SK-N-SH (cell line): ENCODE data around the gene ANK3. TPM values are rescaled to one million over a fixed set of nuclear protein-coding genes. Genes with fewer than 3 reads are reported as not detected.

Experiments used
- CTCF ChIA-PET: fragments of 300-600, 350-600 bp; formaldehyde crosslinking; extraction: SDS; loops from one replicate; lab custom pipeline; 2021; lab: Yijun Ruan, JAX
- POLR2A ChIA-PET: fragments of 350-600 bp; sonication (Branson Sonifier 250); formaldehyde crosslinking; extraction: SDS; loops from one replicate; lab custom pipeline; 2020; ENCODE audit warnings: antibody characterized with exemption, inconsistent platforms; lab: Yijun Ruan, JAX
- DNase-seq: peaks from one replicate; pipeline ENCODE4 v3.0.0; 2012
- H2AFZ ChIP-seq: fragments of 200-600 bp; sonication (generic); 2 replicates; pipeline ENCODE4 v1.8.1; 2016; ENCODE audit warnings: antibody characterized with exemption, mild to moderate bottlenecking, low read depth
- H3F3A ChIP-seq: fragments of 200-600 bp; sonication (generic); replicated peaks from 2 replicates; pipeline ENCODE3; 2016; ENCODE audit warnings: antibody characterized with exemption, mild to moderate bottlenecking; ENCODE audit not compliant: insufficient read depth
- H3K27ac ChIP-seq, 2 experiments: fragments of 200-500 bp in 1 of 2; fragments of 200-600 bp in 1 of 2; sonication (Bioruptor generic) in 1 of 2; sonication (generic), shearing (Covaris generic) in 1 of 2; 2 replicates each; pipeline versions ENCODE4 v1.5.1 to v1.6.1; 2014 to 2016; ENCODE audit warnings: low read depth in 2 of 2, inconsistent platforms in 1 of 2, low read length in 1 of 2, mild to moderate bottlenecking in 1 of 2, mixed read lengths in 1 of 2
- H3K27me3 ChIP-seq: fragments of 200-600 bp; sonication (generic), shearing (Covaris generic); 2 replicates; pipeline ENCODE4 v1.6.1; 2016; ENCODE audit warnings: mixed run types; ENCODE audit not compliant: insufficient read depth
- H3K36me3 ChIP-seq, 2 experiments: fragments of 200-500 bp in 1 of 2; fragments of 200-600 bp in 1 of 2; sonication (Bioruptor generic) in 1 of 2; sonication (generic) in 1 of 2; replicated peaks in 1 of 2; 2 replicates each; pipeline versions ENCODE3 to v1.5.1; 2014 to 2016; ENCODE audit warnings: low read length in 1 of 2, mild to moderate bottlenecking in 1 of 2; ENCODE audit not compliant: insufficient read depth in 2 of 2, control insufficient read depth in 1 of 2
- H3K4me1 ChIP-seq, 2 experiments: fragments of 200-500 bp in 1 of 2; fragments of 200-600 bp in 1 of 2; sonication (Bioruptor generic) in 1 of 2; sonication (generic), shearing (Covaris generic) in 1 of 2; 2 replicates each; pipeline versions ENCODE4 v1.5.1 to v1.6.1; 2014 to 2016; ENCODE audit warnings: low read depth in 1 of 2, low read length in 1 of 2, mixed run types in 1 of 2; ENCODE audit not compliant: insufficient read depth in 2 of 2, control insufficient read depth in 1 of 2
- H3K4me2 ChIP-seq: fragments of 200-600 bp; sonication (generic), shearing (Covaris generic); 2 replicates; pipeline ENCODE4 v1.6.1; 2017; ENCODE audit warnings: mixed run types
- H3K4me3 ChIP-seq, 2 experiments: fragments of 200-500 bp in 1 of 2; fragments of 200-600 bp in 1 of 2; sonication (Bioruptor generic) in 1 of 2; sonication (generic), shearing (Covaris generic) in 1 of 2; 2 replicates each; pipeline versions ENCODE4 v1.5.1 to v1.8.1; 2014 to 2016; ENCODE audit warnings: low read depth in 2 of 2, inconsistent platforms in 1 of 2, low read length in 1 of 2, mild to moderate bottlenecking in 1 of 2, mixed read lengths in 1 of 2, moderate library complexity in 1 of 2
- H3K79me2 ChIP-seq: fragments of 200-600 bp; sonication (generic); 2 replicates; pipeline ENCODE4 v1.8.1; 2017; ENCODE audit warnings: mild to moderate bottlenecking; ENCODE audit not compliant: insufficient read depth
- H3K9ac ChIP-seq: fragments of 200-600 bp; sonication (generic); 2 replicates; pipeline ENCODE4 v1.6.1; 2017; ENCODE audit warnings: mixed run types
- H3K9me2 ChIP-seq: fragments of 200-600 bp; sonication (generic); 2 replicates; pipeline ENCODE4 v1.6.1; 2017; ENCODE audit warnings: mixed run types
- H3K9me3 ChIP-seq: fragments of 200-600 bp; sonication (generic); 2 replicates; pipeline ENCODE4 v1.6.1; 2017; ENCODE audit warnings: mixed run types, mild to moderate bottlenecking, moderate library complexity
- H4K20me1 ChIP-seq: fragments of 200-600 bp; sonication (generic); 2 replicates; pipeline ENCODE4 v1.6.1; 2017; ENCODE audit warnings: mild to moderate bottlenecking, mixed run types; ENCODE audit not compliant: insufficient read depth
- EZH2phosphoT487 ChIP-seq: fragments of 200-600 bp; sonication (generic); IDR thresholded peaks from 2 replicates; pipeline ENCODE4 v1.6.1; 2017; ENCODE audit warnings: low read depth, mixed run types, mild to moderate bottlenecking, antibody characterized with exemption, moderate library complexity, borderline replicate concordance
- FOSL2 ChIP-seq: IDR thresholded peaks from 2 replicates; pipeline ENCODE4 v1.4.0; 2012; ENCODE audit warnings: low read depth, mild to moderate bottlenecking, moderate library complexity, borderline replicate concordance
- FOXJ3 ChIP-seq: sonication (generic); formaldehyde crosslinking; IDR thresholded peaks from 2 replicates; pipeline ENCODE4 v1.5.1; 2020; ENCODE audit warnings: mild to moderate bottlenecking, missing genetic modification reagents
- FOXM1 ChIP-seq: IDR thresholded peaks from 2 replicates; pipeline ENCODE4 v1.4.0; 2012; ENCODE audit warnings: low read depth, mild to moderate bottlenecking
- MXI1 ChIP-seq: IDR thresholded peaks from 2 replicates; pipeline ENCODE4 v1.6.1; 2012; ENCODE audit warnings: mild to moderate bottlenecking, low read depth, low read length, improper control_type of control experiment
- NFIC ChIP-seq: IDR thresholded peaks from 2 replicates; pipeline ENCODE4 v1.4.0; 2012; ENCODE audit warnings: borderline replicate concordance
- RAD21 ChIP-seq: IDR thresholded peaks from 2 replicates; pipeline ENCODE4 v1.6.1; 2012; ENCODE audit warnings: mild to moderate bottlenecking, low read length
- RCOR1 ChIP-seq: fragments of 150-350 bp; IDR thresholded peaks from 2 replicates; pipeline ENCODE4 v1.6.1; 2017; ENCODE audit warnings: antibody characterized with exemption, low read length
- REST ChIP-seq: IDR thresholded peaks from 2 replicates; pipeline ENCODE4 v1.6.1; 2012; ENCODE audit warnings: mild to moderate bottlenecking, low read depth, low read length, moderate library complexity
- RFX5 ChIP-seq: IDR thresholded peaks from 2 replicates; pipeline ENCODE4 v1.6.1; 2012; ENCODE audit warnings: mild to moderate bottlenecking, improper control_type of control experiment, low read length
- SMC3 ChIP-seq: IDR thresholded peaks from 2 replicates; pipeline ENCODE4 v1.6.1; 2012; ENCODE audit warnings: low read depth, low read length, improper control_type of control experiment
- USF2 ChIP-seq: fragments of 150-350 bp; IDR thresholded peaks from 2 replicates; pipeline ENCODE4 v1.6.1; 2017; ENCODE audit warnings: antibody characterized with exemption, low read length, low read depth, borderline replicate concordance
- ZBTB33 ChIP-seq: IDR thresholded peaks from 2 replicates; pipeline ENCODE4 v1.4.0; 2012; ENCODE audit warnings: low read depth, borderline replicate concordance
- WGBS: methylation state at CpG from one replicate; pipeline ENCODE4 v1.1.6; 2017; ENCODE audit warnings: low lambda C conversion rate; 5-methylcytosine and 5-hydroxymethylcytosine counted together
- polyA plus RNA-seq, 3 experiments: library from polyadenylated mRNA; depleted of rRNA; stranded (reverse); fragments of >200 nt; gene quantifications; 2 replicates each; pipeline ENCODE4 v1.2.3, GENCODE V29; 2012
- TF ChIP-seq, protein P1 (sequence below): IDR thresholded peaks from 2 replicates; pipeline ENCODE4; 2012
- TF ChIP-seq, protein P2 (sequence below): IDR thresholded peaks from 2 replicates; pipeline ENCODE4 v1.4.0; 2012; ENCODE audit warnings: low read depth, borderline replicate concordance
- TF ChIP-seq, protein P3 (sequence below): fragments of 150-350 bp; IDR thresholded peaks from 2 replicates; pipeline ENCODE4 v1.6.1; 2016; ENCODE audit warnings: mild to moderate bottlenecking, low read depth, low read length

The ANK3 gene
- polyA plus RNA-seq, 1 of the 3 experiments (the other 2 are of a cell fraction) = 10.0 TPM

GRCh38 chr10:60050366-60050765, 339.3 kb downstream of the ANK3 start:
- no peak for DNase-seq
- Histone ChIP-seq H2AFZ (no peak overlapping the region), H3K4me3 (no peak overlapping the region), H3K36me3 (no peaks in the 10 kb centered on the region), H3K4me2 (no peak overlapping the region), H4K20me1 (no peaks in the 10 kb centered on the region), H3K79me2 (no peaks in the 10 kb centered on the region), H3K4me1 (no peaks in the 10 kb centered on the region; a peak in 1 of 4 replicates), H3K9me3 (no peaks in the 10 kb centered on the region), H3K9me2 (no peaks in the 10 kb centered on the region), H3K27me3 (no peaks in the 10 kb centered on the region), H3K9ac (no peak overlapping the region), H3K27ac (no peak overlapping the region), H3F3A (peaks cover 8% of the 10 kb centered on the region)
- TF ChIP-seq FOXM1 = no peak
- TF ChIP-seq RAD21 = no peak
- TF ChIP-seq RFX5 = no peak
- no peak for TF ChIP-seq ZBTB33
- no peak for TF ChIP-seq NFIC
- TF ChIP-seq, protein P1, sequence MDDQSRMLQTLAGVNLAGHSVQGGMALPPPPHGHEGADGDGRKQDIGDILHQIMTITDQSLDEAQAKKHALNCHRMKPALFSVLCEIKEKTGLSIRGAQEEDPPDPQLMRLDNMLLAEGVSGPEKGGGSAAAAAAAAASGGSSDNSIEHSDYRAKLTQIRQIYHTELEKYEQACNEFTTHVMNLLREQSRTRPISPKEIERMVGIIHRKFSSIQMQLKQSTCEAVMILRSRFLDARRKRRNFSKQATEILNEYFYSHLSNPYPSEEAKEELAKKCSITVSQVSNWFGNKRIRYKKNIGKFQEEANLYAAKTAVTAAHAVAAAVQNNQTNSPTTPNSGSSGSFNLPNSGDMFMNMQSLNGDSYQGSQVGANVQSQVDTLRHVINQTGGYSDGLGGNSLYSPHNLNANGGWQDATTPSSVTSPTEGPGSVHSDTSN = no peak
- TF ChIP-seq, protein P2, sequence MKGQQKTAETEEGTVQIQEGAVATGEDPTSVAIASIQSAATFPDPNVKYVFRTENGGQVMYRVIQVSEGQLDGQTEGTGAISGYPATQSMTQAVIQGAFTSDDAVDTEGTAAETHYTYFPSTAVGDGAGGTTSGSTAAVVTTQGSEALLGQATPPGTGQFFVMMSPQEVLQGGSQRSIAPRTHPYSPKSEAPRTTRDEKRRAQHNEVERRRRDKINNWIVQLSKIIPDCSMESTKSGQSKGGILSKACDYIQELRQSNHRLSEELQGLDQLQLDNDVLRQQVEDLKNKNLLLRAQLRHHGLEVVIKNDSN = no peak
- no peak for TF ChIP-seq RCOR1
- TF ChIP-seq SMC3 = no peak
- no peak for TF ChIP-seq USF2
- TF ChIP-seq MXI1 = no peak
- no peak for TF ChIP-seq FOSL2
- TF ChIP-seq FOXJ3 (CRISPR knock-in tag) = no peak
- WGBS = 98% methylated on average over 3 of the region's 3 CpGs
- ChIA-PET POLR2A (no interaction called here), CTCF (interaction anchor here (1.2 kb wide), 1 partner anchor 15 kb away, joined by 3 read pairs; no protein-coding TSS in a partner anchor)

GRCh38 chr10:60048091-60048501, 341.6 kb downstream of the ANK3 start:
- H3K4me1 ChIP-seq = no peaks in the 10 kb centered on the region
- POLR2A ChIA-PET = no interaction called here
- TF ChIP-seq RAD21 (peak; percentile 61), NFIC (no peak), REST (peak; percentile 49; the same call in 1 of the 2 replicates), EZH2phosphoT487 (no peak)
- TF ChIP-seq, protein P2 = no peak
- TF ChIP-seq, protein P3, sequence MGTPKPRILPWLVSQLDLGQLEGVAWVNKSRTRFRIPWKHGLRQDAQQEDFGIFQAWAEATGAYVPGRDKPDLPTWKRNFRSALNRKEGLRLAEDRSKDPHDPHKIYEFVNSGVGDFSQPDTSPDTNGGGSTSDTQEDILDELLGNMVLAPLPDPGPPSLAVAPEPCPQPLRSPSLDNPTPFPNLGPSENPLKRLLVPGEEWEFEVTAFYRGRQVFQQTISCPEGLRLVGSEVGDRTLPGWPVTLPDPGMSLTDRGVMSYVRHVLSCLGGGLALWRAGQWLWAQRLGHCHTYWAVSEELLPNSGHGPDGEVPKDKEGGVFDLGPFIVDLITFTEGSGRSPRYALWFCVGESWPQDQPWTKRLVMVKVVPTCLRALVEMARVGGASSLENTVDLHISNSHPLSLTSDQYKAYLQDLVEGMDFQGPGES = no peak

More at GRCh38 chr10:60048091-60048501, 341.6 kb downstream of the ANK3 start:
- H3K4me2 ChIP-seq = no peak overlapping the region
- CTCF ChIA-PET = interaction anchor here (0.9 to 1.9 kb wide), 6 partner anchors 8 to 420 kb away, joined by 3 to 7 read pairs (median 3); no protein-coding TSS in a partner anchor
- no peaks in the 10 kb centered on the region for H3K9me3 ChIP-seq
- peak; percentile 6 for DNase-seq
- no peaks in the 10 kb centered on the region for H3K27me3 ChIP-seq
- no peak overlapping the region for H3K4me3 ChIP-seq
- no peaks in the 10 kb centered on the region for H3F3A ChIP-seq
- no peak overlapping the region for H3K27ac ChIP-seq
- no peak overlapping the region for H2AFZ ChIP-seq
- no peak overlapping the region for H3K9ac ChIP-seq
- H3K36me3 ChIP-seq = no peaks in the 10 kb centered on the region
- no peaks in the 10 kb centered on the region for H3K9me2 ChIP-seq
- no peaks in the 10 kb centered on the region for H3K79me2 ChIP-seq
- H4K20me1 ChIP-seq = no peaks in the 10 kb centered on the region
